SH-SY5Y (cell line): ENCODE results near the gene PCK2.

Source experiments
- GATA2 ChIP-seq: IDR thresholded peaks from 2 replicates; pipeline ENCODE4 v1.6.1; 2011; ENCODE audit warnings: mild to moderate bottlenecking, low read depth, low read length
- GATA3 ChIP-seq: IDR thresholded peaks from 2 replicates; pipeline ENCODE4 v1.6.1; 2011; ENCODE audit warnings: low read depth, mild to moderate bottlenecking, low read length, moderate library complexity

GRCh38 chr14:24054324-24054641, 39.8 kb upstream of the PCK2 start:
- no peak for TF ChIP-seq GATA2
- no peak for TF ChIP-seq GATA3
